ENCODE results near the gene PHACTR2. TPM values are rescaled to one million over a fixed set of nuclear protein-coding genes. Genes with fewer than 3 reads are reported as not detected.

The PHACTR2 gene
- total RNA-seq, 1 experiment from 2014 or later: 39.8 TPM

GRCh38 chr6:143696664-143697000 lies 18.9 kb downstream of the PHACTR2 start:
- Histone ChIP-seq H3K4me2 (no peak overlapping the region), H3K79me2 (ENCODE audit: low read depth) (peaks cover 14% of the 10 kb centered on the region), H3K27ac (no peak overlapping the region), H4K20me1 (ENCODE audit: insufficient read depth) (no peaks in the 10 kb centered on the region; the same call in 1 of the 2 replicates), H3K4me1 (replicated peaks; ENCODE audit: insufficient read depth) (peaks cover 10% of the 10 kb centered on the region; the same call in 1 of the 2 replicates), H3K27me3 (ENCODE audit: insufficient read depth, low read depth) (no peaks in the 10 kb centered on the region), H3F3A (ENCODE audit: insufficient read depth, low read depth) (no peaks in the 10 kb centered on the region), H3K4me3 (no peak overlapping the region), H2AFZ (no peak overlapping the region), H3K9me2 (ENCODE audit: insufficient read depth) (no peaks in the 10 kb centered on the region), H3K36me3 (ENCODE audit: low read depth) (no peaks in the 10 kb centered on the region), H3K9me3 (ENCODE audit: insufficient read depth, low read depth) (no peaks in the 10 kb centered on the region)
- no peak for TF ChIP-seq CTCF (conservative IDR thresholded peaks at IDR 0.05)
- TF ChIP-seq EZH2 (IDR thresholded peaks at IDR 0.05; ENCODE audit: low read depth): no peak
- no TSS peak for BruUV-seq (replicated peaks)
- intact Hi-C loops (cut with micrococcal nuclease; ENCODE audit: unreplicated experiment): no loop called here
- ChIA-PET POLR2A (ENCODE audit: unreplicated experiment) (no interaction called here), CTCF (no interaction called here)
- DNase-seq: no peak

DNA sequence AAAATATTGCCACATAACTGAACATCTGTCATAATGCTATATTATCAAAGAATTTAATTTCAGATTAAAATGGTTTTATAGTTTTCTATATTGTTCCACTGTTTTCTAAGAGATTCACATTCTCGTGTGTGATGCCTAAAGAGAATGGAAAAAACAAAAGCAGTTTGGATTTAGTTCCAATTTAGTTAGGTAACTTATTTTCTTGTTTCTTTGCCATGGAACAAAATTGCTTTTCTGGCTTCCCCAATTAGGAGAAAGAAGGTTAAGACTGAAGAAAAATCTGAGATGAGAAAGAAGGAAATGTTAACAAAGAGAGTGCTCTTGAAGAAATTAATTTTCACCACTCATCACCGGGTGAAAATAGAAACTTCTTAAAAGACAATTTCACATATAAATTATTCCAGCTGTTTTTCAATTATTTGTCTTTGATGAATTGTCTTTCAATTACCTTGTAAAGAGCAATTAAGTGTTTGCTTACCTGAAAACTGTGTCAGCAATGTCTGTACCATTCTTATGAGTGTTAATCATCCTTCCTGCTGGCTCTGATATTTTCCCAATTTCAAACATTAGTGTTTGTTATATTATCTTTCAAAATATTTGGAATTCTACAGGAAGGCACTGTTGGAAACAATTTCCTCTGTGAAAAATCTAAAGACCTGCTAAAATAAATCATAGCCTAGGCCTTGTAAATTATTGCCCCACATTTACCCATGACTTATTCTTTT lies 19.5 kb downstream of the PHACTR2 start:
- H3K27ac ChIP-seq: no peak overlapping the region
- no peak for DNase-seq
- H3K27me3 ChIP-seq (ENCODE audit: insufficient read depth, low read depth): no peaks in the 10 kb centered on the region
- no TSS peak for BruUV-seq (replicated peaks)
- no peaks in the 10 kb centered on the region for H3K9me3 ChIP-seq (ENCODE audit: insufficient read depth, low read depth)
- no peak overlapping the region for H3K4me3 ChIP-seq
- no peaks in the 10 kb centered on the region for H3F3A ChIP-seq (ENCODE audit: insufficient read depth, low read depth)
- H3K9me2 ChIP-seq (ENCODE audit: insufficient read depth): no peaks in the 10 kb centered on the region
- no peaks in the 10 kb centered on the region; the same call in 1 of the 2 replicates for H4K20me1 ChIP-seq (ENCODE audit: insufficient read depth)
- peaks cover 10% of the 10 kb centered on the region for H3K79me2 ChIP-seq (ENCODE audit: low read depth)
- no peak overlapping the region for H3K4me2 ChIP-seq
- no peak overlapping the region for H2AFZ ChIP-seq
- TF ChIP-seq CTCF (conservative IDR thresholded peaks at IDR 0.05): no peak
- no peak for TF ChIP-seq EZH2 (IDR thresholded peaks at IDR 0.05; ENCODE audit: low read depth)
- no peaks in the 10 kb centered on the region for H3K36me3 ChIP-seq (ENCODE audit: low read depth)
- ChIA-PET POLR2A (ENCODE audit: unreplicated experiment) (no interaction called here), CTCF (no interaction called here)
- intact Hi-C loops (cut with micrococcal nuclease; ENCODE audit: unreplicated experiment): no loop called here
- peaks cover 10% of the 10 kb centered on the region; the same call in 1 of the 2 replicates for H3K4me1 ChIP-seq (replicated peaks; ENCODE audit: insufficient read depth)

- Histone ChIP-seq H3K27me3 (ENCODE audit: insufficient read depth, low read depth) (no peaks in the 10 kb centered on the region), H3K9me2 (ENCODE audit: insufficient read depth) (no peaks in the 10 kb centered on the region), H4K20me1 (ENCODE audit: insufficient read depth) (no peaks in the 10 kb centered on the region; the same call in 1 of the 2 replicates), H3K27ac (no peak overlapping the region), H3K4me1 (replicated peaks; ENCODE audit: insufficient read depth) (peaks cover 10% of the 10 kb centered on the region; the same call in 1 of the 2 replicates), H3F3A (ENCODE audit: insufficient read depth, low read depth) (no peaks in the 10 kb centered on the region), H2AFZ (no peak overlapping the region), H3K4me3 (no peak overlapping the region), H3K36me3 (ENCODE audit: low read depth) (no peaks in the 10 kb centered on the region), H3K79me2 (ENCODE audit: low read depth) (peaks cover 10% of the 10 kb centered on the region), H3K4me2 (no peak overlapping the region), H3K9me3 (ENCODE audit: insufficient read depth, low read depth) (no peaks in the 10 kb centered on the region; the same call in 1 of the 2 replicates)
- POLR2A ChIA-PET (ENCODE audit: unreplicated experiment): no interaction called here
- no peak for TF ChIP-seq EZH2 (IDR thresholded peaks at IDR 0.05; ENCODE audit: low read depth)
- no peak for TF ChIP-seq CTCF (conservative IDR thresholded peaks at IDR 0.05)
- no peak for DNase-seq
- BruUV-seq (replicated peaks): no TSS peak
- intact Hi-C loops (cut with micrococcal nuclease; ENCODE audit: unreplicated experiment): no loop called here
- CTCF ChIA-PET: no interaction called here
Observed at GRCh38 chr6:143698329-143698728, 20.6 kb downstream of the PHACTR2 start.
